DOHH2 (cell line): ENCODE measurements around the gene SRSF2.

Experiments used
- H3F3A ChIP-seq: fragments of 200-600 bp; sonication (generic), shearing (Covaris generic); 2 replicates; pipeline ENCODE4 v1.6.0; 2016; ENCODE audit warnings: antibody characterized with exemption, mild to moderate bottlenecking; ENCODE audit not compliant: control insufficient read depth, insufficient read depth
- H3K27ac ChIP-seq: fragments of 200-600 bp; sonication (generic); 2 replicates; pipeline ENCODE4 v1.5.1; 2014; ENCODE audit warnings: low read depth, mild to moderate bottlenecking, low read length, moderate library complexity
- H3K27me3 ChIP-seq: fragments of 200-600 bp; sonication (generic); 2 replicates; pipeline ENCODE4 v1.6.1; 2014; ENCODE audit warnings: mild to moderate bottlenecking, low read length, mixed read lengths; ENCODE audit not compliant: control insufficient read depth
- H3K36me3 ChIP-seq: fragments of 200-600 bp; sonication (generic); 2 replicates; pipeline ENCODE4 v1.6.1; 2014; ENCODE audit warnings: mild to moderate bottlenecking, low read length, moderate library complexity, mixed read lengths; ENCODE audit not compliant: control insufficient read depth
- H3K4me1 ChIP-seq: fragments of 200-600 bp; sonication (generic); 2 replicates; pipeline ENCODE4 v1.6.1; 2014; ENCODE audit warnings: mild to moderate bottlenecking, low read length, mixed read lengths; ENCODE audit not compliant: control insufficient read depth
- H3K4me2 ChIP-seq: fragments of 200-600 bp; sonication (generic); 2 replicates; pipeline ENCODE4 v1.6.0; 2014; ENCODE audit warnings: mild to moderate bottlenecking, low read length, moderate library complexity
- H3K4me3 ChIP-seq: fragments of 200-600 bp; sonication (generic); 2 replicates; pipeline ENCODE4 v1.5.1; 2014; ENCODE audit warnings: mild to moderate bottlenecking, low read length, mixed read lengths
- H3K79me2 ChIP-seq: fragments of 200-600 bp; sonication (generic); 2 replicates; pipeline ENCODE4 v1.6.1; 2014; ENCODE audit warnings: mild to moderate bottlenecking, low read length, mixed read lengths; ENCODE audit not compliant: control insufficient read depth
- H3K9me2 ChIP-seq: fragments of 200-600 bp; sonication (generic); replicated peaks from 2 replicates; pipeline ENCODE4 v1.6.1; 2014; ENCODE audit warnings: mild to moderate bottlenecking, low read length, mixed read lengths; ENCODE audit not compliant: control insufficient read depth
- H3K9me3 ChIP-seq: fragments of 200-600 bp; sonication (generic); 2 replicates; pipeline ENCODE4 v1.6.1; 2014; ENCODE audit warnings: antibody characterized with exemption, low read length, mixed read lengths; ENCODE audit not compliant: control insufficient read depth, insufficient read depth
- H4K20me1 ChIP-seq: fragments of 200-600 bp; sonication (generic); 2 replicates; pipeline ENCODE4 v1.6.0; 2014; ENCODE audit warnings: low read depth, mild to moderate bottlenecking, antibody characterized with exemption, low read length, moderate library complexity; ENCODE audit not compliant: control insufficient read depth, insufficient read depth
- EZH2phosphoT487 ChIP-seq: fragments of 200-600 bp; sonication (generic); IDR thresholded peaks from 2 replicates; pipeline ENCODE4 v1.6.1; 2017; ENCODE audit warnings: borderline replicate concordance, mild to moderate bottlenecking, antibody characterized with exemption, low read length, moderate library complexity, mixed read lengths
- TF ChIP-seq, protein P1 (sequence below): fragments of 200-600 bp; sonication (generic); IDR thresholded peaks from one replicate; pipeline ENCODE4 v1.5.1; 2014; ENCODE audit warnings: antibody characterized with exemption, mild to moderate bottlenecking, low read depth, low read length; ENCODE audit not compliant: poor library complexity, severe bottlenecking

Gene SRSF2

DNA sequence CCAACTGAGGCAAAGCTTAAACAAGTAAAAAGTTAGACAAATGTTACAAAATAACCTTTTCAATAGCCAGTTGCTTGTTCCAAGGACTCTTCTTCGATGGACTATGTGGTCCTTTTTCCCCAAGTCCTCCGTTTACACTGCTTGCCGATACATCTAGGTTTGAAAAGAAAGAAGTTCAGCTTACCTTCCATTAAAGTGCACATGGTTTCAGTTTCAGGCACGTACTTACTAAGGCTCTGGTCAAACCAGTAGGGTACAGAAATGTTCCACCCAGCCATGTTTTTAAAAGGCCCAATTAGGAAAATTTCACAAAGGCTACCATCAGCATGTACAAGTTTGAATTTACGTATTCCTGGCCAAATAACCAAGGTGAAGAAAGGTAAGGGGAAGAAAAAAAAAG lies 2.1 kb downstream of the SRSF2 start:
- peak overlapping the region; percentile 89 for H3K4me3 ChIP-seq
- H3F3A ChIP-seq = peaks cover 61% of the 10 kb centered on the region
- H3K9me3 ChIP-seq = no peaks in the 10 kb centered on the region
- peak overlapping the region; percentile 93 for H3K27ac ChIP-seq
- H3K4me1 ChIP-seq = peaks cover 57% of the 10 kb centered on the region
- no peaks in the 10 kb centered on the region for H3K9me2 ChIP-seq
- H3K4me2 ChIP-seq = peak overlapping the region; percentile 66
- peaks cover 28% of the 10 kb centered on the region for H4K20me1 ChIP-seq
- TF ChIP-seq, protein P1, sequence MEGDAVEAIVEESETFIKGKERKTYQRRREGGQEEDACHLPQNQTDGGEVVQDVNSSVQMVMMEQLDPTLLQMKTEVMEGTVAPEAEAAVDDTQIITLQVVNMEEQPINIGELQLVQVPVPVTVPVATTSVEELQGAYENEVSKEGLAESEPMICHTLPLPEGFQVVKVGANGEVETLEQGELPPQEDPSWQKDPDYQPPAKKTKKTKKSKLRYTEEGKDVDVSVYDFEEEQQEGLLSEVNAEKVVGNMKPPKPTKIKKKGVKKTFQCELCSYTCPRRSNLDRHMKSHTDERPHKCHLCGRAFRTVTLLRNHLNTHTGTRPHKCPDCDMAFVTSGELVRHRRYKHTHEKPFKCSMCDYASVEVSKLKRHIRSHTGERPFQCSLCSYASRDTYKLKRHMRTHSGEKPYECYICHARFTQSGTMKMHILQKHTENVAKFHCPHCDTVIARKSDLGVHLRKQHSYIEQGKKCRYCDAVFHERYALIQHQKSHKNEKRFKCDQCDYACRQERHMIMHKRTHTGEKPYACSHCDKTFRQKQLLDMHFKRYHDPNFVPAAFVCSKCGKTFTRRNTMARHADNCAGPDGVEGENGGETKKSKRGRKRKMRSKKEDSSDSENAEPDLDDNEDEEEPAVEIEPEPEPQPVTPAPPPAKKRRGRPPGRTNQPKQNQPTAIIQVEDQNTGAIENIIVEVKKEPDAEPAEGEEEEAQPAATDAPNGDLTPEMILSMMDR = no peak
- TF ChIP-seq EZH2phosphoT487 = no peak
- no peaks in the 10 kb centered on the region for H3K27me3 ChIP-seq
- peaks cover 65% of the 10 kb centered on the region for H3K36me3 ChIP-seq
- peaks cover 85% of the 10 kb centered on the region for H3K79me2 ChIP-seq

DNA sequence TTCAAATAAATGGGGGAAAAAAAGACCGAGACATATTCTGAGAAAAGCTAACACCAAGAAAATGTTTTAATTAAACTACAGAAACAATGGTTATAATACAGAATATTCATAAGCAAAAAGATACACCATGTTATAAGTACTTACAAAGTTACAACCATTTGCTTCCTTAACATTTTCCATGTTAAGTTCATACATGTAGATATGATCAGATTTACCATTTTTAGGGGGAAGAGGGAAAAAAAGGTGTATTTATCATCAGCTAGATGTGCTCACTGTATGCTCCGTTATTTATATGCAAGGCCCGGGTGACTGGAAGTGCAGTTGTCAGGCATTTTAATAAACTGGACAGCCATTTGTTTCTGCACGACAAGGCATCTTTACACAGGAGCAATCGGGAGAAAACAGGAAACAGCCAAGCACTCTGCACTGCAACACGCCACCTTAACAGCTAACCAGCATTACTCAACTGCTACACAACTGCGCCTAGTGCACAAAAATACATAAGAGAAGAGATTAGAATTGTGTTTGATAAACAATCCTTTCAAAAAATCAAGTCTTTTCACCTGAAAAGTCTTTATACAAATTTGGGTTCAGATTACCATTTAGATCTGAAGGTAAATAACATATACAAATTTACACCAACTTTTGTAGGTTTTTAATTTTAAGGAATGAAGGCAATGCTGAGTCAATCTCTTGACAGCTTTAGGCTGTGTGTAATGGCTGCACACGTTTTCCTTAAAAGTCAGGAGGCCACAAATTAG lies 2.9 kb downstream of the SRSF2 start:
- Histone ChIP-seq H3K9me2 (no peaks in the 10 kb centered on the region), H3K27me3 (no peaks in the 10 kb centered on the region), H3K27ac (peak overlapping the region; percentile 93), H3K4me3 (peak overlapping the region; percentile 89), H3K4me2 (peak overlapping the region; percentile 66), H3K4me1 (peaks cover 60% of the 10 kb centered on the region), H4K20me1 (peaks cover 28% of the 10 kb centered on the region), H3K36me3 (peaks cover 73% of the 10 kb centered on the region), H3K79me2 (peaks cover 88% of the 10 kb centered on the region), H3K9me3 (no peaks in the 10 kb centered on the region), H3F3A (peaks cover 66% of the 10 kb centered on the region)
- no peak for TF ChIP-seq EZH2phosphoT487
- TF ChIP-seq, protein P1 = no peak

DNA sequence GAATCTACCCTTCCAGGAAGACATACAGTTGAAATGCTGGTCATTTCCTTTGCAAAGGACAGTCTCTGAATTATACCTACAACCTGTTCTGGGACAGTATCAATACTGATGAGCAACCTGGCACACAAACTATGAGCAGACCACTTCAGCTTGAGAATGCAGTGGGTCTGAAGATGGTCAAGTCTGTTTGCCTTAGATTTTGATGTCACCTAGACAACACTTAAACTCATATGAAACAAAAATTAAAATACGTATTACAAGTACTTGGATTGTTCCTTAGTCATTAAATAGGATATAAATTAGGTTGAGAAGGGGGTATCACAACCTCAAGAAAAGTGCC lies 3.5 kb downstream of the SRSF2 start:
- Histone ChIP-seq H3K27ac (peak overlapping the region; percentile 93), H3F3A (peaks cover 68% of the 10 kb centered on the region), H3K27me3 (no peaks in the 10 kb centered on the region), H3K9me2 (no peaks in the 10 kb centered on the region), H3K9me3 (no peaks in the 10 kb centered on the region), H3K4me3 (peak overlapping the region; percentile 89), H4K20me1 (peaks cover 28% of the 10 kb centered on the region), H3K4me2 (peak overlapping the region; percentile 66), H3K79me2 (peaks cover 88% of the 10 kb centered on the region), H3K36me3 (peaks cover 78% of the 10 kb centered on the region), H3K4me1 (peaks cover 60% of the 10 kb centered on the region)
- TF ChIP-seq, protein P1 = no peak
- no peak for TF ChIP-seq EZH2phosphoT487
